ENCODE data around the gene CLEC6A.
A peak's percentile ranks its signal among the peaks of the same experiment; 100 is the strongest.
"Not testable (repeated sequence)": the region's sequence is repeated elsewhere in the genome, so short reads cannot be mapped to it uniquely, and the experiment has no call there.

CLEC6A gene

DNA sequence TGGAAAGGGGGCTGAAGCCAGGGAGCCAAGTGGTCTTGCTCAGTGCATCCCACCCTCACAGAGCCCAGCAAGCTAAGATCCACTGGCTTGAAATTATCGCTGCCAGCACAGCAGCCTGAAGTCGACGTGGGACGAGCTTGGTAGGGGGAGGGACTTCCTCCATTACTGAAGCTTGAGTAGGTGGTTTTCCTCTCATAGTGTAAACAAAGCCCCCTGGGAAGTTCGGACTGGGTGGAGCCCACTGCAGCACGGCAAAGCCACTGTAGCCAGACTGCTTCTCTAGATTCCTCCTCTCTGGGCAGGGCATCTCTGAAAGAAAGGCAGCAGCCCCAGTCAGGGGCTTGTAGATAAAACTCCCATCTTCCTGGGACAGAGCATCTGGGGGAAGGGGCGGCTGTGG, 40.3 kb downstream of the CLEC6A start:
- not testable (repeated sequence) for DNase-seq

DNA sequence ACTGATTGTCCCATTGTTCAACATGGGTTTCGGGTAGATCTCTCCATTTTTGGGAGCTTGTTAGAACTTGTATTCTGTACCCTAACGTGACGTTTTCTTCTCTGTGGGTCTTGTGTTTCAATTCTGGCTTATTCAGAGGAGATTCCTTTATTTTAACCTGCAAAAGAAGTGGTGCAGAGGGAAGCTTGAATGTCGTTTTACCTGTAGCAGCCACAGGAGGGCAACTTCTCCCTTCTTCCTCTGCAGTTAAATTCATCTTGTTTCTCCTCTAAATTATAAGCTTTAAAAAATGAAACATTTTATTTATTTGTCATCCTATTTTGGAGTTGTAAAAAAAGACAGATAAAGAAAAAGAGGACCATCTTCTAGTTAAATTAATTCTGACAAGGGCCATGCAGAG, 43.9 kb downstream of the CLEC6A start:
- DNase-seq = no peak

DNA sequence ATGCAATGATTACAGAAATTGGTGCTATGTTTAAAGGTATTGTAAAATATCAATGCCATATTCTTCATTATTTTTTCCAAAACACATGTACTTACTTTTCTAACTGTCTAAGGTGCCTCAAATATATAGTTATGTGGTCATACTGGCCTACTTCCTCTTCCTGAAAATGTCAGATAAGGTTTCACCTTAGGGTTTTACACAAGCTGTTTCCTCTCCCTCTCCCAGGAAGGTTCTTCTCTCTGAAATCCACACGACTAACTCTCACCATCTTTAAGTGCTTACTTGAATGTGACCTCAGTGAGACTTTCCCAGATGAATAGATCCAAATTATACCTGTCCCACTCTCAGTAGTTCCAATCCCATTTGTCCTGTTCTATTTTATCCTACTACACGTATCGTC, 46.0 kb downstream of the CLEC6A start:
- no peak for DNase-seq

DNA sequence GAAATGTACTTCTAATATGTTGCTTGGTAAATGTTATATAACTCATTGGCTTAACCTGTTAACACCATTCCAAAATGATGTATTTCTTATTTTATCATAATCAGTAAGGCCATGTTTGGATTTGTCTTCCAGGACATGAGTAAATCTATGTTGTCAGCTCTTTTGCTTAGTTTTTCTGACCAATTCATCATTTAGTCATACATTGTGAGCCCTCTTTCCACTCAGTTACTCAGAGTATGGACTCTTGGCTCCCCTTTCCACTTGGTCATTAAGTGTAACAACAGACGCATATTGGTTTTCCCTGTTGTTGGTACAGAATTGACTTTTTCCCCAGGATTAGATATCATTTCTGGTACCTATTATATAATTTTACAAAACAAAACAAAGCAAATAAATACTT, 48.6 kb downstream of the CLEC6A start:
- DNase-seq = no peak

DNA sequence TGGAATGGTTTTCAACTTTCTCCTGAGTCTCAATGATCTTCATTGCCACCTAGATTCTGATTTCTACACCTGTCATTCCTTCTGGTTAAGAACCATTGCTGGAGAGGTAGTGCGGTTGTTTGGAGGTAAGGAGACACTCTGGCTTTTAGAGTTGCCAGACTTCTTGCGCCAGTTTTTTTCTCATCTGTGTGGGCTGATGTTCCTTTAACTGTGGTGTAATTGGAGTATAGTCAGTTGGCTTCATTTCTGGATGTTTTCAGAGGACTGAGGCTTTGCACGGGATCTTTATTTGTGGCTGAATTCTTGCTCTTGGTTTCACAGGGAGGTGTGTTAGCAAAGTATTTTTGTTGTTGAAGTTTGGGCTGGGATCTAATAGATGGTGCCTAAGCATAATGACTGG, 51.8 kb downstream of the CLEC6A start:
- DNase-seq = no peak

DNA sequence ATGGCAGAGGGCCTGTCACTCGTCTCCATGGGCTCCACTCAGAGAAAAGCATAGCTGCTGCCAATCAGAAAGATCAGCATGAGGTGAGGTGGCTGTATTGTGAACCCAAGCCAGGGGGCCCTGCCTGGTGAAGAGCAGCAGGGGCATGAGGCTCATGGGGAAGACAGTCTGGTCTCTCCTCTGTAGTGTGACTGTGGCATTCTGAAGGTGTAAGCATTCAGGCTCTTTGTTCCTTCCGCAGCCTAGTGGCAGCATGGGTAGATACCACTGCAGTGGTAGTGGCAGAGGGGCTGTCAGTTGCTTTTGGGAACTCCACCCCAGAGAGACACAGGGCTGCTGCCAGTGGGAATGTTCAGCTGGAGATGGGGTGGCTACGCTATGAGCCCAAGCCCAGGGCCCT, 52.5 kb downstream of the CLEC6A start:
- no peak for DNase-seq

DNA sequence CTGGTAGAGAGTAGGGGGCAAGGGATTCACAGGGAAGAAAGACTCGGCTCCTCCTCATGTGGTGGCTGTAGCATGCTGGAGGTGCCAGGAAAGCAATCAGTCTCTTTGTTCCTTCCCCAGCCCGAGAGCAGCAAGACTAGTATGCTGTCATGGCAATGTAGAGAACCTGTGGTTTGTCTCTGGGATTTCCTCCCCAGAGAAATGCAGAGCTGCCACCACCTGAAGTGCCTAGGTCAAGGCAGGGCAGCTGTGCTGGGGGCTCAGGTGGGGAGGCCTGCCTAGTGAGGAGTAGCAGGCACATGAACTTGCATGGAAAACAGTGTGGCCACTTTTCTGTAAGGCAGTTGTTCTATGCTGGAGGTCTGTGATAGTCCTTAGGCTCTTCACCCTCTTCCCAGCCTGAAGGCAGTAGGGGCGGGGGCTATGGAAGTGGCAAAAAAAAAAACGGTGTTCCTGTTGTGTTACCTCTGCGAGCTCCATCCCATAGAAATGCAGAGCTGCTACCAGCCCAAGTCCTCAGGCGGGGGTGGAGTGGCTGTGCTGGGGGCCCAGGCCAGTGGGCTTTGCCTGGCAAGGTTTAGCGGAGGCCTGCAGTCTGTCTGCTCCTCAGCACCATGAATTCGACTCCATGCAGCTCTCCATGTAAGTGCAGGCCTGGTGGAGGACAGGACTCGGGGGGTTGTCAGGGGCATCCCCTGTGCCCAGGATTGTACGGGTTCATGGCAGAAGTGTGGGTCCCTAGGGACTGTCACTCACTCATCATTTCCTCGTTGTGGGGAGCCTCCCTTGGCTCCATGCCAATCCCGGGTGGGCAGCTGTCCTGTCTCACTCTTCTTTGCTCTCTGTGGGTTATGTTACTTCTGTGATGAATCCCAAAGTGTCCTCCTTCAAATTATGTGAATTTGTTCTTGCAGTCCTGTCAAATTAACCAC, 53.4 kb downstream of the CLEC6A start:
- DNase-seq = peak; percentile 23

DNA sequence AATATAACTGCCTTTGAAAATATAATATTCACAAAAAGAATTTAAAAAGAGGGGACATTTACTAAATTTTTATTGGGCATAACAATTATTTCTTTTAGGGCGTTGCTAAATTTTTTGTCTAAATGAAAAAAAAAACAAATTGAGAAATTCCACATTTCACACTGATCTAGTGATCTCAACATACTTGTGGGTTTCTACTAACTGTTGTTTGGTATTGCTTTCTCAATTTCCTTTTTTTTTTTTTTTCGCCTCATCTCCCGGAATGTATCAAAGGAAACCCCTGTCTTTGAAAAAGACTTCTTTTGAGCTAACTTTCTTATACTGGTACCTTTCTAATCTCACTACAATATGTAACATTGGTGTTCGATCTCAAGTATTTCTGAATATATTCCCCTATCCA, 57.5 kb downstream of the CLEC6A start, which contains the start of gene CLEC4D:
Gene CLEC4D (plus strand): TSS at position 248 of the 400 bp plus-strand sequence. CDS start 230 bp downstream, outside the sequence.
- no peak for DNase-seq

DNA sequence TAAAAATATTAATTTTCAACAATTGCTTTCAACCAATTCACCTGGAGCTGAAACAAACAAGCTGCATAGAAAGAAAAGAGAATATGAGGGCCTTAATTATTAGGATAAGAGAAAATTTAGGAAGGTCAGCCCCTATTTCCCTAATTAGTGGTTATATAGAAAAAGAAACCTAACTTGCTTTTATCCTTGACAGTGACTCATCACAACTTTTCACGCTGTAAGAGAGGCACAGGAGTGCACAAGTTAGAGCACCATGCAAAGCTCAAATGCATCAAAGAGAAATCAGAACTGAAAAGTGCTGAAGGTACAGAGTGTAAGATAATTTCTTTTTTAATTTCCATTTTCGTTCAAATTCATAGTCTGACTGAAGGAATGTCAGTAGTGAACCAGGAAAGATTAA, 62.2 kb downstream of the CLEC6A start:
- no peak for DNase-seq

DNA sequence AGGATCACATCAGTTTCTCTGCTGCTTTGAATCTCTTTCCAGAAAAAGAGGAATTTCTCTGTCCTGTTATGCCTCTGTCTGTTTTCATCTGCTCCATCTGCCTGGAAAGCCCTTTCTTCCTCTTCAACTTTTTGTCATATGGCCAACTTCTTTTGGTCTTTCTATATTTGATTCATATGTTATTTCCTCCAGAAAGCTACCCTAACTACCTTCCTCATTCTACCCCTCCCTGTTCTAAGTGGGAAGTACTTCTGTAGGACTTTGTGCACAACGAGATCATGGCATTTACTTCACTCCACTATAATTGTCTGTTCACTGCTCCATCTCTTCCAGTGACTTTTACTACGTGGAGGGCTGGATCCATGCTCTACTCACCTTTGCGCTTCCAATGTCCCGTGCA, 63.4 kb downstream of the CLEC6A start:
- no peak for DNase-seq

DNA sequence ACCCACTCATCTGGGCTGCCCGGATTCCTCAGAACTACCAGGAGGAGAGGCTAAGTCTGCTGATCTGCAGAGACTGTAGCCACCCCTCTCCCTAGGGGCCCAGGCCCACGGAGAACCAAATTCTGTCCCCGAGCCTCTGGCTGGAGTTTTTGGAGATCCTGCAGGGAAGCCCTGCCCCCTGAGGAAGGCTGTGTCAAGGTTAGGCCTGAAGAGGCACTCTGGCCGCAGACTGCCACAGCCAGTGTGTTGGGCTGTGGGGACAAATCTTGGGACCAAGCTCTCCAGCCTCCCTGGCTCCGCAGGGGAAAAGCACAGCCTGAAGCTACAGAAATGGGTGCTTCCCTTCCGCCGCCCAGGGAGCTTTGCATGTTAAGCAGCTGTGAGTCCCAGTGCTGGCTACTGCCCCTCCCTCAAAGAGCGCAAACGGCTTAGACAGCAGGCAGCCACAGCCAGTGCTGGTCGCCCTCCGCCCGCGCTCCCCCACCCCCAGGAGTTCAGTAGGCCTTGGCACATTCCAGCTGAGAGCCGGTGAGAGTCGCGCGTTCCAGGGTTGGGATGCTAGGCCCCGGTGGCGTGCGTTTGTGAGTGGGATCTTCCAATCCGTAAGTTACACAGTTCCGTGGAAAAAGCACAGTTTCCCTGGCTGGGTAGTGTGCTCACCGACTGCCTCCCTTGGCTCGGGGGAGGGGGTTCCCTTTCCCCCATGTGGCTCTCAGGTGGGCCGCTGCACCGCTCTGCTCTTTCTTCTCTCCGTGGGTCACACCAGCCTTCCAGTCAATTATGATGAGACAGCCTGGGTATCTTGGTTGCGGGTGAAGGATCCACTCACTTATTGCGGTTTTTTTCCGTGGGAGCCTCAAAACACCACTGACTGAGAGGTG, 71.7 kb downstream of the CLEC6A start:
- DNase-seq = no peak
